ENCODE data around the gene SUCLG2.
"Not testable (repeated sequence)": the region's sequence is repeated elsewhere in the genome, so short reads cannot be mapped to it uniquely, and the experiment has no call there.

Gene SUCLG2

GRCh38 chr3:67578416-67578815 is 76.0 kb downstream of the SUCLG2 start:
- H3K27ac Mint-ChIP-seq, result no peak overlapping the region
- no peaks in the 10 kb centered on the region for H3K27me3 Mint-ChIP-seq (ENCODE audit: low read depth)
- H3K9me3 Mint-ChIP-seq, result no peaks in the 10 kb centered on the region
- peaks cover 28% of the 10 kb centered on the region for H3K36me3 Mint-ChIP-seq (ENCODE audit: low read depth)
- H3K4me1 Mint-ChIP-seq (ENCODE audit: low read depth), result no peaks in the 10 kb centered on the region
- no peak overlapping the region for H3K4me3 Mint-ChIP-seq

- peaks cover 4% of the 10 kb centered on the region for H3K4me1 Mint-ChIP-seq (ENCODE audit: low read depth)
- H3K27me3 Mint-ChIP-seq (ENCODE audit: low read depth), result no peaks in the 10 kb centered on the region
- H3K27ac Mint-ChIP-seq, result no peak overlapping the region
- peaks cover 30% of the 10 kb centered on the region for H3K36me3 Mint-ChIP-seq (ENCODE audit: low read depth)
- peaks cover 7% of the 10 kb centered on the region for H3K9me3 Mint-ChIP-seq
- H3K4me3 Mint-ChIP-seq, result no peak overlapping the region
Observed at GRCh38 chr3:67576441-67576840, 78.0 kb downstream of the SUCLG2 start.

GRCh38 chr3:67569324-67569723 is 85.1 kb downstream of the SUCLG2 start:
- peaks cover 7% of the 10 kb centered on the region for H3K4me1 Mint-ChIP-seq (ENCODE audit: low read depth)
- peaks cover 29% of the 10 kb centered on the region for H3K36me3 Mint-ChIP-seq (ENCODE audit: low read depth)
- no peaks in the 10 kb centered on the region for H3K27me3 Mint-ChIP-seq (ENCODE audit: low read depth)
- no peak overlapping the region for H3K4me3 Mint-ChIP-seq
- peaks cover 23% of the 10 kb centered on the region for H3K9me3 Mint-ChIP-seq
- no peak overlapping the region for H3K27ac Mint-ChIP-seq

- no peak overlapping the region for H3K4me3 Mint-ChIP-seq
- H3K36me3 Mint-ChIP-seq (ENCODE audit: low read depth), result peaks cover 28% of the 10 kb centered on the region
- H3K4me1 Mint-ChIP-seq (ENCODE audit: low read depth), result peaks cover 7% of the 10 kb centered on the region
- H3K9me3 Mint-ChIP-seq, result peaks cover 23% of the 10 kb centered on the region
- no peaks in the 10 kb centered on the region for H3K27me3 Mint-ChIP-seq (ENCODE audit: low read depth)
- no peak overlapping the region for H3K27ac Mint-ChIP-seq
Observed at GRCh38 chr3:67567893-67568292, 86.5 kb downstream of the SUCLG2 start.

- no peak overlapping the region for H3K4me3 Mint-ChIP-seq
- no peaks in the 10 kb centered on the region for H3K4me1 Mint-ChIP-seq (ENCODE audit: low read depth)
- peaks cover 10% of the 10 kb centered on the region for H3K36me3 Mint-ChIP-seq (ENCODE audit: low read depth)
- no peaks in the 10 kb centered on the region for H3K27me3 Mint-ChIP-seq (ENCODE audit: low read depth)
- no peak overlapping the region for H3K27ac Mint-ChIP-seq
- peaks cover 6% of the 10 kb centered on the region for H3K9me3 Mint-ChIP-seq
Observed at GRCh38 chr3:67564973-67565372, 89.4 kb downstream of the SUCLG2 start.

- no peaks in the 10 kb centered on the region for H3K9me3 Mint-ChIP-seq
- H3K4me1 Mint-ChIP-seq (ENCODE audit: low read depth), result no peaks in the 10 kb centered on the region
- H3K27me3 Mint-ChIP-seq (ENCODE audit: low read depth), result no peaks in the 10 kb centered on the region
- H3K27ac Mint-ChIP-seq, result no peak overlapping the region
- H3K4me3 Mint-ChIP-seq, result no peak overlapping the region
- H3K36me3 Mint-ChIP-seq (ENCODE audit: low read depth), result peaks cover 11% of the 10 kb centered on the region
Observed at GRCh38 chr3:67564008-67564407, 90.4 kb downstream of the SUCLG2 start.

GRCh38 chr3:67561667-67562394 is 92.6 kb downstream of the SUCLG2 start:
- H3K27me3 Mint-ChIP-seq (ENCODE audit: low read depth), result no peaks in the 10 kb centered on the region
- no peak overlapping the region for H3K4me3 Mint-ChIP-seq
- H3K27ac Mint-ChIP-seq, result no peak overlapping the region
- H3K36me3 Mint-ChIP-seq (ENCODE audit: low read depth), result peaks cover 10% of the 10 kb centered on the region
- no peaks in the 10 kb centered on the region for H3K9me3 Mint-ChIP-seq
- H3K4me1 Mint-ChIP-seq (ENCODE audit: low read depth), result no peaks in the 10 kb centered on the region

- no peaks in the 10 kb centered on the region for H3K27me3 Mint-ChIP-seq (ENCODE audit: low read depth)
- H3K4me1 Mint-ChIP-seq (ENCODE audit: low read depth), result no peaks in the 10 kb centered on the region
- H3K27ac Mint-ChIP-seq, result no peak overlapping the region
- H3K9me3 Mint-ChIP-seq, result no peaks in the 10 kb centered on the region
- H3K36me3 Mint-ChIP-seq (ENCODE audit: low read depth), result peaks cover 12% of the 10 kb centered on the region
- no peak overlapping the region for H3K4me3 Mint-ChIP-seq
Observed at GRCh38 chr3:67561266-67561665, 93.1 kb downstream of the SUCLG2 start.

- no peaks in the 10 kb centered on the region for H3K9me3 Mint-ChIP-seq
- H3K36me3 Mint-ChIP-seq (ENCODE audit: low read depth), result peaks cover 22% of the 10 kb centered on the region
- no peak overlapping the region for H3K27ac Mint-ChIP-seq
- H3K27me3 Mint-ChIP-seq (ENCODE audit: low read depth), result no peaks in the 10 kb centered on the region
- H3K4me1 Mint-ChIP-seq (ENCODE audit: low read depth), result peaks cover 3% of the 10 kb centered on the region
- no peak overlapping the region for H3K4me3 Mint-ChIP-seq
Observed at GRCh38 chr3:67559029-67559605, 95.3 kb downstream of the SUCLG2 start.

GRCh38 chr3:67558426-67558825 is 96.0 kb downstream of the SUCLG2 start:
- Mint-ChIP-seq H3K27me3 (ENCODE audit: low read depth) (no peaks in the 10 kb centered on the region), H3K36me3 (ENCODE audit: low read depth) (peaks cover 22% of the 10 kb centered on the region), H3K27ac (no peak overlapping the region), H3K4me1 (ENCODE audit: low read depth) (peaks cover 3% of the 10 kb centered on the region), H3K9me3 (no peaks in the 10 kb centered on the region), H3K4me3 (no peak overlapping the region)

- H3K27ac Mint-ChIP-seq, result no peak overlapping the region
- no peaks in the 10 kb centered on the region for H3K9me3 Mint-ChIP-seq
- no peaks in the 10 kb centered on the region for H3K27me3 Mint-ChIP-seq (ENCODE audit: low read depth)
- peaks cover 22% of the 10 kb centered on the region for H3K36me3 Mint-ChIP-seq (ENCODE audit: low read depth)
- H3K4me1 Mint-ChIP-seq (ENCODE audit: low read depth), result peaks cover 3% of the 10 kb centered on the region
- no peak overlapping the region for H3K4me3 Mint-ChIP-seq
Observed at GRCh38 chr3:67557848-67558355, 96.5 kb downstream of the SUCLG2 start.

GRCh38 chr3:67551361-67552016 is 102.9 kb downstream of the SUCLG2 start:
- H3K36me3 Mint-ChIP-seq (ENCODE audit: low read depth), result peaks cover 19% of the 10 kb centered on the region
- H3K4me3 Mint-ChIP-seq, result no peak overlapping the region
- H3K27me3 Mint-ChIP-seq (ENCODE audit: low read depth), result no peaks in the 10 kb centered on the region
- no peaks in the 10 kb centered on the region for H3K9me3 Mint-ChIP-seq
- no peak overlapping the region for H3K27ac Mint-ChIP-seq
- H3K4me1 Mint-ChIP-seq (ENCODE audit: low read depth), result peaks cover 3% of the 10 kb centered on the region

GRCh38 chr3:67550541-67550940 is 103.9 kb downstream of the SUCLG2 start:
- no peak overlapping the region for H3K4me3 Mint-ChIP-seq
- peaks cover 13% of the 10 kb centered on the region for H3K36me3 Mint-ChIP-seq (ENCODE audit: low read depth)
- H3K27me3 Mint-ChIP-seq (ENCODE audit: low read depth), result no peaks in the 10 kb centered on the region
- H3K4me1 Mint-ChIP-seq (ENCODE audit: low read depth), result no peaks in the 10 kb centered on the region
- no peak overlapping the region for H3K27ac Mint-ChIP-seq
- H3K9me3 Mint-ChIP-seq, result no peaks in the 10 kb centered on the region

GRCh38 chr3:67542502-67543250 is 111.7 kb downstream of the SUCLG2 start:
- H3K4me1 Mint-ChIP-seq (ENCODE audit: low read depth); H3K27me3 Mint-ChIP-seq (ENCODE audit: low read depth); H3K27ac Mint-ChIP-seq; H3K4me3 Mint-ChIP-seq: not testable (repeated sequence)
- H3K36me3 Mint-ChIP-seq (ENCODE audit: low read depth), result peaks cover 23% of the 10 kb centered on the region
- H3K9me3 Mint-ChIP-seq, result peaks cover 29% of the 10 kb centered on the region
